Measurements from ENCODE around the gene RNF144B. TPM values are rescaled to one million over a fixed set of nuclear protein-coding genes. Genes with fewer than 3 reads are reported as not detected.

RNF144B gene
- total RNA-seq (2021) (4.9 to 8.2 TPM (median 5.7 TPM) in 3 replicates), Bru-seq, nascent RNA (percentile 54 among the genes with signal in this experiment)
- long read RNA-seq, experiment 1, full-length matches to known transcripts: 11 of 16 reads
- long read RNA-seq, experiment 1, partial matches to known transcripts: 0 of 16 reads
- long read RNA-seq, experiment 1, other reads (novel, unspliced or antisense): 5 of 16 reads
- long read RNA-seq, experiment 2, partial matches to known transcripts: 0 of 4 reads
- long read RNA-seq, experiment 2, other reads (novel, unspliced or antisense): 4 of 4 reads
- long read RNA-seq, experiment 3, full-length matches to known transcripts: 4 of 5 reads
- long read RNA-seq, experiment 3, partial matches to known transcripts: 0 of 5 reads
- long read RNA-seq, experiment 3, other reads (novel, unspliced or antisense): 1 of 5 reads

DNA sequence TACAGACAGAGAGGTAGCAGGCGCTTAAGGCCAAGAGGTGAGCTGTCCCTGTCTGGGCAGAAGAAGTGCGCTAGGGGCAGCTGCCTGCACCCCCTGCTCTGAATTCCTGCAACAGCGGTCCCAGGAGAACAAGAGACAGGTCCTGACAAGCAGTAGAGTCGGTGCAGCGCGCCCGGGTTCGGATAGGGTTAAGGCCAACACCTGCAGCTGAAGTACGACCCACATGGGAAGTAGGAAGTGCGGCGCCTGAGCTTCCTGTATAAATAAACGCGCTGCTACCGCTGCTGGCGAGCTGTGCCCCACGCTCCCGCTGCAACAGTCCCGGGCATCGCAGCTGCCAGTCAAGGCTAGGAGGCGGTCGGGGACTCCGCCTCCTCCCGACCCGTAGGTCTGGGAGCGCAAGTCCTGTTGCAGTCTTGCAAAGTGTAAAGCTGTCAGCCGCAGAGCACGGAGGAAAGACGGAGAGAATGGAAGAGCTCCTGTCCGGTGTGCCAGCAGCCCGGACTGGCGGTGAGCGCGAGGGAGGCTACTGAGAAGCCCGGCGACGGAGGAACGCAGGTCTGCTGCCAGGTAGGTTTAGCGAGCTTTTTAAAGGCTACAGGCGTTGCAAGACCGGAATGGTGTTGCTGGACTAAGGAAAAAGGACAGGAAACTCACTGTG is at the start of gene RNF144B:
RNF144B (plus strand) TSS at position 290 of the 661 bp plus-strand sequence. CDS start 12,185 bp downstream, outside the sequence.
- TF ChIP-seq GABPB1 (CRISPR knock-in tag; IDR thresholded peaks at IDR 0.05): peak; percentile 73; the same call in 1 of the 2 replicates
- TF ChIP-seq TEAD1 (CRISPR knock-in tag; IDR thresholded peaks at IDR 0.05): 0 out of 2 replicates have a peak, but pooled peaks have one; percentile 40
- TF ChIP-seq, protein P1, sequence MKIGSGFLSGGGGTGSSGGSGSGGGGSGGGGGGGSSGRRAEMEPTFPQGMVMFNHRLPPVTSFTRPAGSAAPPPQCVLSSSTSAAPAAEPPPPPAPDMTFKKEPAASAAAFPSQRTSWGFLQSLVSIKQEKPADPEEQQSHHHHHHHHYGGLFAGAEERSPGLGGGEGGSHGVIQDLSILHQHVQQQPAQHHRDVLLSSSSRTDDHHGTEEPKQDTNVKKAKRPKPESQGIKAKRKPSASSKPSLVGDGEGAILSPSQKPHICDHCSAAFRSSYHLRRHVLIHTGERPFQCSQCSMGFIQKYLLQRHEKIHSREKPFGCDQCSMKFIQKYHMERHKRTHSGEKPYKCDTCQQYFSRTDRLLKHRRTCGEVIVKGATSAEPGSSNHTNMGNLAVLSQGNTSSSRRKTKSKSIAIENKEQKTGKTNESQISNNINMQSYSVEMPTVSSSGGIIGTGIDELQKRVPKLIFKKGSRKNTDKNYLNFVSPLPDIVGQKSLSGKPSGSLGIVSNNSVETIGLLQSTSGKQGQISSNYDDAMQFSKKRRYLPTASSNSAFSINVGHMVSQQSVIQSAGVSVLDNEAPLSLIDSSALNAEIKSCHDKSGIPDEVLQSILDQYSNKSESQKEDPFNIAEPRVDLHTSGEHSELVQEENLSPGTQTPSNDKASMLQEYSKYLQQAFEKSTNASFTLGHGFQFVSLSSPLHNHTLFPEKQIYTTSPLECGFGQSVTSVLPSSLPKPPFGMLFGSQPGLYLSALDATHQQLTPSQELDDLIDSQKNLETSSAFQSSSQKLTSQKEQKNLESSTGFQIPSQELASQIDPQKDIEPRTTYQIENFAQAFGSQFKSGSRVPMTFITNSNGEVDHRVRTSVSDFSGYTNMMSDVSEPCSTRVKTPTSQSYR (CRISPR knock-in tag; IDR thresholded peaks at IDR 0.05): 0 out of 2 replicates have a peak, but pooled peaks have one; percentile 31
- peak; percentile 56; the same call in 1 of the 2 replicates for TF ChIP-seq FOXP1 (CRISPR knock-in tag; IDR thresholded peaks at IDR 0.05; ENCODE audit: borderline replicate concordance)
- TF ChIP-seq, protein P2, sequence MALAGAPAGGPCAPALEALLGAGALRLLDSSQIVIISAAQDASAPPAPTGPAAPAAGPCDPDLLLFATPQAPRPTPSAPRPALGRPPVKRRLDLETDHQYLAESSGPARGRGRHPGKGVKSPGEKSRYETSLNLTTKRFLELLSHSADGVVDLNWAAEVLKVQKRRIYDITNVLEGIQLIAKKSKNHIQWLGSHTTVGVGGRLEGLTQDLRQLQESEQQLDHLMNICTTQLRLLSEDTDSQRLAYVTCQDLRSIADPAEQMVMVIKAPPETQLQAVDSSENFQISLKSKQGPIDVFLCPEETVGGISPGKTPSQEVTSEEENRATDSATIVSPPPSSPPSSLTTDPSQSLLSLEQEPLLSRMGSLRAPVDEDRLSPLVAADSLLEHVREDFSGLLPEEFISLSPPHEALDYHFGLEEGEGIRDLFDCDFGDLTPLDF (CRISPR knock-in tag; IDR thresholded peaks at IDR 0.05): no peak
- TF ChIP-seq JUN (CRISPR knock-in tag; IDR thresholded peaks at IDR 0.05): no peak
- TF ChIP-seq, protein P3, sequence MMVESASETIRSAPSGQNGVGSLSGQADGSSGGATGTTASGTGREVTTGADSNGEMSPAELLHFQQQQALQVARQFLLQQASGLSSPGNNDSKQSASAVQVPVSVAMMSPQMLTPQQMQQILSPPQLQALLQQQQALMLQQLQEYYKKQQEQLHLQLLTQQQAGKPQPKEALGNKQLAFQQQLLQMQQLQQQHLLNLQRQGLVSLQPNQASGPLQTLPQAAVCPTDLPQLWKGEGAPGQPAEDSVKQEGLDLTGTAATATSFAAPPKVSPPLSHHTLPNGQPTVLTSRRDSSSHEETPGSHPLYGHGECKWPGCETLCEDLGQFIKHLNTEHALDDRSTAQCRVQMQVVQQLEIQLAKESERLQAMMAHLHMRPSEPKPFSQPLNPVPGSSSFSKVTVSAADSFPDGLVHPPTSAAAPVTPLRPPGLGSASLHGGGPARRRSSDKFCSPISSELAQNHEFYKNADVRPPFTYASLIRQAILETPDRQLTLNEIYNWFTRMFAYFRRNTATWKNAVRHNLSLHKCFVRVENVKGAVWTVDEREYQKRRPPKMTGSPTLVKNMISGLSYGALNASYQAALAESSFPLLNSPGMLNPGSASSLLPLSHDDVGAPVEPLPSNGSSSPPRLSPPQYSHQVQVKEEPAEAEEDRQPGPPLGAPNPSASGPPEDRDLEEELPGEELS (CRISPR knock-in tag; IDR thresholded peaks at IDR 0.05): 0 out of 2 replicates have a peak, but pooled peaks have one; percentile 6
- TF ChIP-seq, protein P4, sequence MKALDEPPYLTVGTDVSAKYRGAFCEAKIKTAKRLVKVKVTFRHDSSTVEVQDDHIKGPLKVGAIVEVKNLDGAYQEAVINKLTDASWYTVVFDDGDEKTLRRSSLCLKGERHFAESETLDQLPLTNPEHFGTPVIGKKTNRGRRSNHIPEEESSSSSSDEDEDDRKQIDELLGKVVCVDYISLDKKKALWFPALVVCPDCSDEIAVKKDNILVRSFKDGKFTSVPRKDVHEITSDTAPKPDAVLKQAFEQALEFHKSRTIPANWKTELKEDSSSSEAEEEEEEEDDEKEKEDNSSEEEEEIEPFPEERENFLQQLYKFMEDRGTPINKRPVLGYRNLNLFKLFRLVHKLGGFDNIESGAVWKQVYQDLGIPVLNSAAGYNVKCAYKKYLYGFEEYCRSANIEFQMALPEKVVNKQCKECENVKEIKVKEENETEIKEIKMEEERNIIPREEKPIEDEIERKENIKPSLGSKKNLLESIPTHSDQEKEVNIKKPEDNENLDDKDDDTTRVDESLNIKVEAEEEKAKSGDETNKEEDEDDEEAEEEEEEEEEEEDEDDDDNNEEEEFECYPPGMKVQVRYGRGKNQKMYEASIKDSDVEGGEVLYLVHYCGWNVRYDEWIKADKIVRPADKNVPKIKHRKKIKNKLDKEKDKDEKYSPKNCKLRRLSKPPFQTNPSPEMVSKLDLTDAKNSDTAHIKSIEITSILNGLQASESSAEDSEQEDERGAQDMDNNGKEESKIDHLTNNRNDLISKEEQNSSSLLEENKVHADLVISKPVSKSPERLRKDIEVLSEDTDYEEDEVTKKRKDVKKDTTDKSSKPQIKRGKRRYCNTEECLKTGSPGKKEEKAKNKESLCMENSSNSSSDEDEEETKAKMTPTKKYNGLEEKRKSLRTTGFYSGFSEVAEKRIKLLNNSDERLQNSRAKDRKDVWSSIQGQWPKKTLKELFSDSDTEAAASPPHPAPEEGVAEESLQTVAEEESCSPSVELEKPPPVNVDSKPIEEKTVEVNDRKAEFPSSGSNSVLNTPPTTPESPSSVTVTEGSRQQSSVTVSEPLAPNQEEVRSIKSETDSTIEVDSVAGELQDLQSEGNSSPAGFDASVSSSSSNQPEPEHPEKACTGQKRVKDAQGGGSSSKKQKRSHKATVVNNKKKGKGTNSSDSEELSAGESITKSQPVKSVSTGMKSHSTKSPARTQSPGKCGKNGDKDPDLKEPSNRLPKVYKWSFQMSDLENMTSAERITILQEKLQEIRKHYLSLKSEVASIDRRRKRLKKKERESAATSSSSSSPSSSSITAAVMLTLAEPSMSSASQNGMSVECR (CRISPR knock-in tag; IDR thresholded peaks at IDR 0.05; ENCODE audit: borderline replicate concordance): no peak; the same call in 1 of the 2 replicates
- TF ChIP-seq, protein P5, sequence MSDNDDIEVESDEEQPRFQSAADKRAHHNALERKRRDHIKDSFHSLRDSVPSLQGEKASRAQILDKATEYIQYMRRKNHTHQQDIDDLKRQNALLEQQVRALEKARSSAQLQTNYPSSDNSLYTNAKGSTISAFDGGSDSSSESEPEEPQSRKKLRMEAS (CRISPR knock-in tag; IDR thresholded peaks at IDR 0.05): peak; percentile 68
- peak; percentile 97 for TF ChIP-seq ETV6 (CRISPR knock-in tag; IDR thresholded peaks at IDR 0.05)
- peak; percentile 80 for TF ChIP-seq FOXK1 (CRISPR knock-in tag; IDR thresholded peaks at IDR 0.05)
- Mint-ChIP-seq H3K27ac (peak within 1 kb of the TSS; percentile 83), H3K36me3 (no peaks in the 10 kb centered on the region), H3K4me1 (peaks cover 49% of the 10 kb centered on the region), H3K27me3 (ENCODE audit: low read depth) (no peaks in the 10 kb centered on the region), H3K4me3 (peak within 1 kb of the TSS; percentile 87), H3K9me3 (no peaks in the 10 kb centered on the region)
- ChIA-PET POLR2A (interaction anchor here (0.5 to 1.2 kb wide), 4 partner anchors 9 to 134 kb away, joined by 3 to 4 read pairs (median 4); no protein-coding TSS in a partner anchor), CTCF (interaction anchor here (0.7 to 1.6 kb wide), 5 partner anchors 8 to 572 kb away, joined by 3 to 8 read pairs (median 4); partner anchors contain the start of gene DEK)
- ATAC-seq (peak; percentile 98), DNase-seq (ENCODE audit: low spot score) (peak; percentile 86)

All from WTC11 (cell line).